ENCODE measurements around the gene SPTBN2. TPM values are rescaled to one million over a fixed set of nuclear protein-coding genes. Genes with fewer than 3 reads are reported as not detected.

Gene SPTBN2
- total RNA-seq, 2 experiments from 2014 or later: 0.41 to 0.52 TPM

Other genes starting within 250 kb of the SPTBN2 start
- 10 to 100 TPM; 54.2 to 79.6 TPM for gene DPP3, start 248.8 kb downstream of the SPTBN2 start, total RNA-seq
- 10 to 100 TPM; 12.6 to 12.9 TPM for gene BBS1, start 218.6 kb downstream of the SPTBN2 start, total RNA-seq
- gene ZDHHC24, start 183.2 kb downstream of the SPTBN2 start, total RNA-seq: 10 to 100 TPM; 18.7 to 19.8 TPM
- under 1 TPM in 1 of 2 experiments, not detected in 1; 0.40 TPM for gene ACTN3, start 182.3 kb downstream of the SPTBN2 start, total RNA-seq
- gene CTSF, start 160.6 kb downstream of the SPTBN2 start, total RNA-seq: 1 to 10 TPM; 2.8 to 4.1 TPM
- under 1 TPM in 1 of 2 experiments, not detected in 1; 0.12 TPM for gene CCDC87, start 136.2 kb downstream of the SPTBN2 start, total RNA-seq
- 10 to 100 TPM; 30.1 to 38.0 TPM for gene CCS, start 136.0 kb downstream of the SPTBN2 start, total RNA-seq
- gene RBM14, start 112.6 kb downstream of the SPTBN2 start, total RNA-seq: 100 to 1,000 TPM; 152 to 176 TPM
- gene RBM4, start 90.5 kb downstream of the SPTBN2 start, total RNA-seq: 100 to 1,000 TPM; 111 to 119 TPM
- gene RBM4B, start 51.3 kb downstream of the SPTBN2 start, total RNA-seq: 10 to 100 TPM; 14.7 to 20.9 TPM
- 10 to 100 TPM; 24.1 to 25.7 TPM for gene RCE1, start 114.2 kb upstream of the SPTBN2 start, total RNA-seq
- 10 to 100 TPM; 29.0 to 29.8 TPM for gene LRFN4, start 127.8 kb upstream of the SPTBN2 start, total RNA-seq
- 10 to 100 TPM; 10.1 to 11.3 TPM for gene PC, start 229.2 kb upstream of the SPTBN2 start, total RNA-seq
- gene C11orf86, start 246.1 kb upstream of the SPTBN2 start, total RNA-seq: not detected

Data from activated CD8-positive, alpha-beta memory T cell treated with anti-CD3 and anti-CD28 coated beads, Interleukin-2, amount 10 ng/mL, durations not matched to agents 7 days and 5 days (primary cell).